ENCODE data around the gene GAS1.

Gene GAS1

GRCh38 chr9:86946201-86947145, 833 bp downstream of the GAS1 start:
- H3K27me3 ChIP-seq (ENCODE audit: insufficient read depth, poor library complexity, severe bottlenecking), result no peaks in the 10 kb centered on the region
- peak overlapping the region; percentile 72 for H3K27ac ChIP-seq (ENCODE audit: poor library complexity, severe bottlenecking)
- DNase-seq (ENCODE audit: low spot score) (peak; percentile 76), ATAC-seq (ENCODE audit: low read depth) (peak; percentile 51)
- peak overlapping the region; percentile 70 for H3K4me3 ChIP-seq (ENCODE audit: severe bottlenecking)
- H3K4me1 ChIP-seq (ENCODE audit: insufficient read depth, poor library complexity, severe bottlenecking), result no peaks in the 10 kb centered on the region
- no peaks in the 10 kb centered on the region for H3K36me3 ChIP-seq (ENCODE audit: low read depth)
- no peak for TF ChIP-seq CTCF (IDR thresholded peaks at IDR 0.05; ENCODE audit: poor library complexity, severe bottlenecking)
- no peaks in the 10 kb centered on the region for H3K9me3 ChIP-seq (ENCODE audit: severe bottlenecking)

- H3K4me1 ChIP-seq (ENCODE audit: insufficient read depth, poor library complexity, severe bottlenecking), result no peaks in the 10 kb centered on the region
- peak overlapping the region; percentile 70 for H3K4me3 ChIP-seq (ENCODE audit: severe bottlenecking)
- H3K27ac ChIP-seq (ENCODE audit: poor library complexity, severe bottlenecking), result peak overlapping the region; percentile 72
- H3K9me3 ChIP-seq (ENCODE audit: severe bottlenecking), result no peaks in the 10 kb centered on the region
- no peaks in the 10 kb centered on the region for H3K36me3 ChIP-seq (ENCODE audit: low read depth)
- peak; percentile 11 for ATAC-seq (ENCODE audit: low read depth)
- no peaks in the 10 kb centered on the region for H3K27me3 ChIP-seq (ENCODE audit: insufficient read depth, poor library complexity, severe bottlenecking)
- peak; percentile 61 for DNase-seq (ENCODE audit: low spot score)
- peak; percentile 53 for TF ChIP-seq CTCF (IDR thresholded peaks at IDR 0.05; ENCODE audit: poor library complexity, severe bottlenecking)
Observed at GRCh38 chr9:86945728-86946200, 1.5 kb downstream of the GAS1 start.

GRCh38 chr9:86944796-86945727, 2.2 kb downstream of the GAS1 start:
- Histone ChIP-seq H3K27ac (ENCODE audit: poor library complexity, severe bottlenecking) (peak overlapping the region; percentile 72), H3K4me1 (ENCODE audit: insufficient read depth, poor library complexity, severe bottlenecking) (no peaks in the 10 kb centered on the region)

More at GRCh38 chr9:86944796-86945727, 2.2 kb downstream of the GAS1 start:
- no peaks in the 10 kb centered on the region for H3K27me3 ChIP-seq (ENCODE audit: insufficient read depth, poor library complexity, severe bottlenecking)
- no peaks in the 10 kb centered on the region for H3K36me3 ChIP-seq (ENCODE audit: low read depth)
- no peak for TF ChIP-seq CTCF (IDR thresholded peaks at IDR 0.05; ENCODE audit: poor library complexity, severe bottlenecking)
- H3K9me3 ChIP-seq (ENCODE audit: severe bottlenecking), result no peaks in the 10 kb centered on the region
- peak overlapping the region; percentile 70 for H3K4me3 ChIP-seq (ENCODE audit: severe bottlenecking)
- no peak for ATAC-seq (ENCODE audit: low read depth)
- no peak for DNase-seq (ENCODE audit: low spot score)

Measured in RWPE2 (cell line).